GM18951 (cell line): Measurements from ENCODE around the gene HEPN1.

Experiments used
- POLR2A ChIP-seq: IDR thresholded peaks from 4 replicates; pipeline ENCODE4 v1.6.1; 2011; ENCODE audit warnings: mild to moderate bottlenecking; ENCODE audit not compliant: insufficient read length, insufficient read depth; ENCODE audit errors: extremely low read depth
- in situ Hi-C: fragments of 300-500 bp; cut with MboI; formaldehyde crosslinking; loops from one replicate; pipeline ENCODE4 v1.12.0; 2022; ENCODE audit warnings: low sequenced_read_pairs, mixed read lengths, inconsistent platforms; ENCODE audit not compliant: unreplicated experiment

Gene HEPN1

DNA sequence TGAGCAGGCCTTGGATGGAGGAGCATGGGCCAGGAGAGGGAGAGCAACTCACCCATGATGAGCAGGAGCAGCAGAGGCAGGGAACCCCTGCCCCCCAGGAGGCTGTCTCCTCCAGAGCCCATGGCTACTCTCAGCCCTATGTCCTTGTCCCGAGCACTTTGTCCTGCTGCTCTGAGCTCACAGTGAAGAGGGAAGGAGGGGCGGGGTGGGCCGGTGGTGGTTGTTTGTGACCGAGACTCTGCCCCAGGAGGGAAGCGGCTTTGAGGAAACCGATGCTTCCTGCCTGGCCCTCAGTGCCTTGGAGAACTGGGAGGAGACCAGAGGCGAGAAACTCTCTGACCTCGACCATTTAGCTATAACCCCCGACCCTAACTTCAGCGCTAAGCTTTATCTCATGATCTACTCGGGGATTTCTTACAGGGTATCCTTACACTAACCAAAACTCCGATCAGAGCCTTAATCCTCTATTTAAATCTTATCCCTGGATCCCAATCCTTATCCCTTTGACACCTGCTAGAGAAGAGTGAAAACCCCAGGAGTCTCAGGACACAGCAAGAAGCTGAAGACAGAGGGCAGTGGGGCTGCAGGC lies 21.3 kb upstream of the HEPN1 start, which contains the start of gene ROBO4:
Gene ROBO4, minus strand, starts transcription at position 192 of the 589 bp plus-strand sequence. Its CDS starts 70 bp downstream, at position 122.
- TF ChIP-seq POLR2A = no peak
- in situ Hi-C loops = no loop called here

DNA sequence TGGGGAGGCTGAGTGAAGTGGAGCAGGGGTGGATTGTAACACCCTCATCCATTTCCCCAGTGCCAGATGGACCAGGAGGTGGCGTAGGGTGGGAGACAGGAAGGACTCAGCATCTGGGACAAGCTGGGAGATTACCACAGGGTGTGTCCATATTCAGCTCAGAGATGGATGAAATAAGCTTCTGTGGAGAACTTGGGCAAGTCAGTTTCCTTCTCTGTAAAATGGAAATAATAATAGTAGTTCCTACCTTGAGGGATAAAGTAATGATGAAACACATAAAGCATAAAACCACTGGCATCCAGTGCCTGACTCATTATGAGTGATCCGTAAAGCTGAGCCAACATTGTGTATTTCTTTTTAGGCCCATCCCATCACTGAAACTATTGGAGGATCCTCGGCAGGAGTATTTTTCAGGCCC lies 20.8 kb upstream of the HEPN1 start:
- no peak for TF ChIP-seq POLR2A
- in situ Hi-C loops = no loop called here

DNA sequence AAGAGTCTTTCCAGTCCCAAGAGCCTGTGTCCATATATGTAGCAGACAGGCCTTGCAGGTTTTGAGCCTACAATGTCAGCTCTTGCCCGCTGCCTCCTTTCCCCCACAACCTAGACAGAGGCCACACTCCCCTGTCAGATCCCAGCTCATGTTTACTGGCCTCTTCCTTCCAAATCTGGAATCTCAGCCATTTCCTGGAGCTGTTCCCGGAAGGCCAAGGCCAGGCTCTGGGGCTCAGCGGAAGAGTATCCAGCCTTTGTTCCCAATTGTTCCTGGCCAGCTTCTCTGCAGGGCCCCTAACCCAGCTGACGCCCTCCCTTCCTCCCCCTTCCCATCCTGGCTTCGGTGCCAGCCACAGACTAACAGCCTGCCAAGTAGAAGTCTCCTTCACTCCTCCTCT lies 20.3 kb upstream of the HEPN1 start:
- TF ChIP-seq POLR2A = no peak
- in situ Hi-C loops = no loop called here

DNA sequence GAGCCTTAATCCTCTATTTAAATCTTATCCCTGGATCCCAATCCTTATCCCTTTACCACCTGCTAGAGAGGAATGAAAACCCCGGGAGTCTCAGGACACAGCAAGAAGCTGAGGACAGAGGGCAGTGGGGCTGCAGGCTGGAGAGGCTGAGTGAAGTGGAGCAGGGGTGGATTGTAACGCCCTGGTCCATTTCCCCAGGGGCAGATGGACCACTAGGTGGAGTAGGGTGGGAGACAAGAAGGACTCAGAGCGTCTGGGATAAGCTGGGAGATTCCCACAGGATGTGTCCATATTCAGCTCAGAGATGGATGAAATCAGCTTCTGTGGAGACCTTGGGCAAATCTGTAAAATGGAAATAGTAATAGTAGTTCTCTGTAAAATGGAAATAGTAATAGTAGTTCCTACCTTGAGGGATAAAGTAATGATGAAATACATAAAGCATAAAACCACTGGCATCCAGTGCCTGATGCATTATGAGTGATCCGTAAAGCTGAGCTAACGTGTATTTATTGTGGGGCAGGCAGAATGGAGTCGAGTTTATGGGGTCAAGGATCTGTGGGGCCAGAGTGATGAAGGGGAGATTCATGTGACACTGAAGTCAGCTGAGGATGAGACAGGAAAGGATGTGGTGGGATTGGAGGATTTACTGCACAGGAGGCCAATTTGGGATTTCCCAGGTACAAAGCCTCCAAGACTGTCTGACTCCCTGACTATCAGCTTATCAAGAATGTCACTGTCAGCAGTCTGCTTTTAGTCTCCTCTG lies 19.5 kb upstream of the HEPN1 start:
- in situ Hi-C loops = no loop called here
- no peak for TF ChIP-seq POLR2A

GRCh38 chr11:124900464-124900863 lies 18.6 kb upstream of the HEPN1 start:
- in situ Hi-C loops = no loop called here
- no peak for TF ChIP-seq POLR2A

DNA sequence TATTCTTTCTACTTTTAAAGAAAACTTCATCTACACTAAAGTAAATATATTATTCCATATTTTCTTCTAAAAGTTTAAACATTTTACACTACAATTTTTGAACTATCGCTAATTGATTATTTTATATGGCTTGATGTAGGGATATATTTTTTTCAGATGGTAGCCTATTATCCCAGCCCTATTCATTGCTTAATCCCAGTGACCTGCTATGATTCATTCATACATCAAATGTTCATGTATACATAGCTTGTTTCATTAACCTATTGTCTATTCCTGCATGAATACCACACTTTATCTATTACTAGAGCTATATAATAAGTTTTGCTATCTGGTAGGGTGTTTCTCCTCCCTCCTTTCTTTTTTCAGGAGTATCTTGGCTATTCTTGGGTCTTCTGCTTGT lies 16.4 kb upstream of the HEPN1 start:
- in situ Hi-C loops = no loop called here
- no peak for TF ChIP-seq POLR2A

- in situ Hi-C loops = no loop called here
- TF ChIP-seq POLR2A = no peak
Measured at GRCh38 chr11:124915541-124916369, 3.3 kb upstream of the HEPN1 start.

GRCh38 chr11:124916370-124916710 lies 2.7 kb upstream of the HEPN1 start:
- in situ Hi-C loops = no loop called here
- no peak for TF ChIP-seq POLR2A

DNA sequence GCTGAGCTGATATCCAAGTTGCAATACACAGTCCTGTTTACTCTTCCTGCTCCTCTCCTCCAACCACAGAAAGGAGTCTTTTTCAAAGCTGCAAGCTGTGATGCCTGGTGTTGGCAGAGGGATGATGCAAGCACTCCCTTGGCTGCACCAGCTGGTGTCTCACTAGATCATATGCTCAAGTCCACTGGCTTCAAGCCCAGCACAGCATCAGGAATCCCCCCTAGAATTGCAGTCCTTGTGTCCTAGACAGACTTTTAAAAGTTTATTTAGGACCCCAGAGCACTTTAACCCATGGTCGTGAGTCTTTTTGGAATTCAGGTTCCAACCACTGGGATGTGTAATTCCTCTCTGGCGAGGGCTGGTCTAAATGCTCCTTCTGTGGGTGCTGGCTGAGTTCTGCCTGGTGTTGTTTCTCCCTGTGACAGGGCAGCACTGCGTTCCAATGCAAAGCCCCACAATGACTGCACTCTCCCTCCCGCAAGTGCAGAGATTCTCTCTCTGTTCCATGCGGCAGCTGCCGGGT lies 1.9 kb upstream of the HEPN1 start:
- in situ Hi-C loops = no loop called here

DNA sequence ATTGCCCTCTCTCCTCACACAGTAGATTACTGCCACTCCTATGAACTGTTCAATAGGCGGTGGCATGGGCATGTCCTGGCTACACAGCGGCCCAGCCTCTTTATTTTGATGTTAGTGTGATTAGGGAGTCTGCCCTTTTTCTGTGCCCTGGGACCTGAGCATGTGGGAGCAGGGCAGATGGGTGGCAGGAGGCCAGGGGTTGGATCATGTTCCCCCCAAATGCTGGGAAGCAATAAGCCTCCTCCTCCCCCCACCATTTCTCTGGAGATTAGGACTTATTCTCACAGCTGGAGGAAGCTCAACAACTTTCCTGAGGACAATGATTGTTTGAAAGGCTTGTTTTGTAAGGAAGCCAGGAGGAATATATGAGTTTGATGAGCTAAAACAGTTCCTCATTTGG lies 848 bp downstream of the HEPN1 start:
- in situ Hi-C loops = no loop called here
- no peak for TF ChIP-seq POLR2A

More for the DNA sequence above, 1.9 kb upstream of the HEPN1 start:
- no peak for TF ChIP-seq POLR2A

DNA sequence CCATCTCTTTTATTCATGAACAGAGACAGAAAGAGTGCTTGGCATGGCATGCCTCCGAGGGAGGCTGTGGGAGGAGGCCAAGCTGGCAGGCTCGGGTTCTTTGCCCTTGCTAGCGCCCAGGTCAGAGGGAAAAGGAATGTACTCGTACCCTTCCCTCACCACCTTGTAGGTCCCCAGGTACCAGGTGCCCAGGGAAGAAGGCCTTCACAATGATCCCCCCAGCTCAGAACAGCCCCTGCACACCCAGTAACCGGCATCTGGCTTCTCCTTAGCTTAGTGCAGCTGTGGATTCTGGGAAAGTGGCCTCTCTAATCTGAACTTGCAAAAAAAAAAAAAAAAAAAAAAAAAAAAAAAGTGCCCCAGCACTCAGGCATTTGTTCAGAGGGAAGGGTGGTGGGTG lies 1.3 kb downstream of the HEPN1 start:
- TF ChIP-seq POLR2A = no peak
- in situ Hi-C loops = no loop called here

- TF ChIP-seq POLR2A = no peak
- in situ Hi-C loops = no loop called here
Measured at GRCh38 chr11:124920870-124921609, 2.0 kb downstream of the HEPN1 start.

DNA sequence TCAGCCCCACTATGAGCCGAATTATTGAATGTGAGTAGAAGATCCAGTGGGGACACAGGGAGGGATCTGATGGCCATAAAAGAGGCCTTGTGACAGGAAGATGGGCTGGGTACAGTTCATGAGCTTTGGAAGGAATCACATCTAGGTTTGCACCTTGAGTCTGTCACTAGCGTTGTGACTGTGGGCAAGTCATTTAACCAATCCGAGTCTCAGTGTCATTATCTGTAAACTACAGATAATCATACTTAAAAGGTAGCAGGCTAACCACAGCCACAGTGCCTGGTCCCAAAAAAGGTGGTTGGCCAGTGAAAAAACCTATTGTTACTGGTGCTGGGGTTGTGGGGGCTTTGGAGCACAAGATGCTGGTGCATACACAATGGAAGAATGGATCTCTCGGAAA lies 3.8 kb downstream of the HEPN1 start:
- in situ Hi-C loops = no loop called here
- no peak for TF ChIP-seq POLR2A
